Subcutaneous abdominal adipose tissue (tissue), 5 donors: ENCODE measurements around the gene CTBP2.

Experiments used
- H3K27ac ChIP-seq: one replicate; pipeline ENCODE4 v1.7.0; 2013; ENCODE audit warnings: low read depth, mild to moderate bottlenecking, inconsistent platforms, low read length, moderate library complexity
- H3K27me3 ChIP-seq, 5 donors: one replicate each; pipeline ENCODE4 v1.7.0; 2013; ENCODE audit warnings: low read length in 5 of 5, inconsistent platforms in 1 of 5; ENCODE audit not compliant: control insufficient read depth in 5 of 5, insufficient read depth in 4 of 5
- H3K36me3 ChIP-seq, 5 donors: one replicate each; pipeline ENCODE4 v1.7.0; 2013; ENCODE audit warnings: low read length in 5 of 5; ENCODE audit not compliant: control insufficient read depth in 5 of 5, insufficient read depth in 5 of 5
- H3K4me1 ChIP-seq, 5 donors: one replicate each; pipeline ENCODE4 v1.7.0; 2013; ENCODE audit warnings: low read length in 5 of 5, mild to moderate bottlenecking in 3 of 5, moderate library complexity in 1 of 5; ENCODE audit not compliant: control insufficient read depth in 5 of 5, insufficient read depth in 5 of 5
- H3K4me3 ChIP-seq, 5 donors: one replicate each; pipeline ENCODE4 v1.7.0; 2013; ENCODE audit warnings: low read length in 5 of 5, low read depth in 1 of 5
- H3K9ac ChIP-seq, 5 donors: one replicate each; pipeline ENCODE4 v1.7.0; 2013; ENCODE audit warnings: low read length in 5 of 5, mild to moderate bottlenecking in 4 of 5, moderate library complexity in 3 of 5
- H3K9me3 ChIP-seq, 5 donors: one replicate each; pipeline ENCODE4 v1.7.0; 2013; ENCODE audit warnings: low read length in 5 of 5; ENCODE audit not compliant: control insufficient read depth in 5 of 5
- donor health status: healthy.
- donor health status: healthy.
- donor health status: healthy.
- donor health status: healthy.
- donor health status: healthy.

CTBP2 gene

DNA sequence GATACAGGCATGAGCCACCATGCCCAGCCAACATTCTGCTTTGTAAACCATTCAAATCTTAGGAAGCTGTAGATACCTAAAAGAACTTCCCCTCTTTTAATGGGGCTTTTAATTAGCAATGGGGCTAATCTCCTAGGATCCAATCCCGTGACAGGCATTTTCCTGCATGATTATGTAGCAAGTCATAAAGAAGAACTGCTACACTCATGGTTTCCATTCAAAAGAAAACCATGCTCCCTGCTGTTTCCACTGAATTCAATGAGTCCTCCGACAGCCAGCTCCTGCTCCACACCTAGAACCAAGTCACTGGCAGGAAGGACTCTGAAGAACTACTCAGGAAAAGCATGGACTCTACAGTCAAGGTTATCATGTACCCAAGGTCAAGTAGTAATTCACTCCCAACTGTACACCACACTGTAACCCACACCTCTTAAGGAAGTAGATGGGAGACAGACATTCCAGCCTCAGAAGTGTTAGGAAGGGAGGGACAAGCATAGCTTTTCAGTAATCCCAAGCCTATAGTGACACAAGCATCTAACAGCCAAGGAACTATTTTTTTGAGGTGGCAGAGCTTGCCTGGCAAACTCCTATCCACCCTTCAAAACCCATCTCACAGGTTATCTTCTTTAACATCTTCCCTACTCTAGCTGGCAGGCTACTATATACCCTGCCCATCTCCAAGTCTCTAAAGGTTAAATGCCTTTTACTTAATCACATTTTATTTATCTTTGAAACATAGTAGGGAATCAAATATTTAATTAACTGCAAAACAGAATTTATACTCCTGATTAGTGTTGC is 47.5 kb downstream of the CTBP2 start:
- H3K36me3 ChIP-seq = peaks cover 2 to 28% (median 17%) of the 10 kb centered on the region in 5 donors
- H3K4me1 ChIP-seq = peaks cover 0 to 32% (median 25%) of the 10 kb centered on the region in 5 donors
- H3K4me3 ChIP-seq = no peak overlapping the region
- H3K9me3 ChIP-seq = peaks cover 0 to 4% (median 0%) of the 10 kb centered on the region in 5 donors
- H3K9ac ChIP-seq = no peak overlapping the region
- no peak overlapping the region for H3K27ac ChIP-seq
- no peaks in the 10 kb centered on the region for H3K27me3 ChIP-seq

DNA sequence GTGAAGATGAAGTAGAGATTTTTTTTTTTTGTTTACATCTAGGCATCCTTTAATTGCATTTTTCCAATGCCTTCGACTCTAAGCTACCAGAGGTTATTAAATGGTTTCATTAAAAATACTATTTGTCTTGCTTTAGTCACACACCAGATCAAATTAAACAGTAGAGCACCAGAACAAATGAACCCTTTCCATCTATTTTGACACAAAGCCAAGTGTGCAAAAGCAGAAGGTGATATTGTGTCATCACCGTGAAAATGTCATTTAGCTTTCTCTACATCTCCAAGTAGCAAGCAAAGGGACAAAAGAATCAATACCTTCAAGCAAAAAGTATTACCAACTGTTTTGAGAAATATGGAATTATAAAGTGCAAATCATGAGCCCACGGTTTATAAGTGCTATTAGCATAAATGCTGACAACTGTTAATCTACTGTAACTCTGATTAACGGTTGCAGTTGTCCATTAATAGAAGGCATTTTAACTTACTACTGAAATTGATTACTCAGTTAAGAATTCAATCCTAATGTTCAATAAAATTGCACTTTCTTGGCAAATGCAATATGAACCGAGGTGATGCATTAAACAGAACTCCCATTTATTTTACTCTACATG is 49.1 kb downstream of the CTBP2 start:
- no peak overlapping the region for H3K27ac ChIP-seq
- H3K9ac ChIP-seq = no peak overlapping the region
- H3K4me1 ChIP-seq = peaks cover 0 to 17% (median 12%) of the 10 kb centered on the region in 5 donors
- no peak overlapping the region for H3K4me3 ChIP-seq
- peaks cover 0 to 4% (median 0%) of the 10 kb centered on the region in 5 donors for H3K9me3 ChIP-seq
- no peaks in the 10 kb centered on the region for H3K27me3 ChIP-seq
- peaks cover 2 to 44% (median 31%) of the 10 kb centered on the region in 5 donors for H3K36me3 ChIP-seq

DNA sequence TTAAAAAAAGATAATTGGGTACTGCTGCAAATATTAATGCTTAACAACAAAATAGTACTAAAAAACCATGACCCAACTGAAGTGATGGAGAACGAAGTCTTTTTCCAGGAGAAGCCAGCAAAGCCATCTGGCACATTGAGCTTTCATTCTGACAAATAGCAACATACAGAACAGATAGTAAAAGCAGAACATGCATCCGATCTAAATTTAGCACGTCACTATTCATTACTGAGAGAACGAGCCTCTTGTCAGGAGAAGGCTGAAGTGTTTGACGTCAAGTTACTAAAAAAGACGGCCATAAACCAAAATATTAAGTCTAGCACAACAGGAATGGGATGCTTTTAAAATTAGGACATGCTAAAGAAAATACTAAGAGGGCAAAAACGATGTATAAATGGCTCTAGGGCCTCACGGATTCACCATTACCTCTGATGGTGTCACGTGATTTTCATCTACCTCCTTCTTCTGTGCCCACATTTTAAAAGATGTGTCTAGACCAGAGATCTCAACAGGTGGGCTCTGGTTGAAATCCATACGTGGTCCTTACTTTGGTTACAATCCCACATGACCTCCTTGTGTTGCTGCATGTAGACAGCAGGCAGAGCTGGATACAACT is 52.3 kb downstream of the CTBP2 start:
- H3K4me3 ChIP-seq = no peak overlapping the region
- no peak overlapping the region for H3K9ac ChIP-seq
- H3K27me3 ChIP-seq = no peaks in the 10 kb centered on the region
- peaks cover 0 to 14% (median 11%) of the 10 kb centered on the region in 5 donors for H3K4me1 ChIP-seq
- peaks cover 0 to 4% (median 0%) of the 10 kb centered on the region in 5 donors for H3K9me3 ChIP-seq
- H3K36me3 ChIP-seq = peaks cover 2 to 54% (median 36%) of the 10 kb centered on the region in 5 donors
- H3K27ac ChIP-seq = no peak overlapping the region

DNA sequence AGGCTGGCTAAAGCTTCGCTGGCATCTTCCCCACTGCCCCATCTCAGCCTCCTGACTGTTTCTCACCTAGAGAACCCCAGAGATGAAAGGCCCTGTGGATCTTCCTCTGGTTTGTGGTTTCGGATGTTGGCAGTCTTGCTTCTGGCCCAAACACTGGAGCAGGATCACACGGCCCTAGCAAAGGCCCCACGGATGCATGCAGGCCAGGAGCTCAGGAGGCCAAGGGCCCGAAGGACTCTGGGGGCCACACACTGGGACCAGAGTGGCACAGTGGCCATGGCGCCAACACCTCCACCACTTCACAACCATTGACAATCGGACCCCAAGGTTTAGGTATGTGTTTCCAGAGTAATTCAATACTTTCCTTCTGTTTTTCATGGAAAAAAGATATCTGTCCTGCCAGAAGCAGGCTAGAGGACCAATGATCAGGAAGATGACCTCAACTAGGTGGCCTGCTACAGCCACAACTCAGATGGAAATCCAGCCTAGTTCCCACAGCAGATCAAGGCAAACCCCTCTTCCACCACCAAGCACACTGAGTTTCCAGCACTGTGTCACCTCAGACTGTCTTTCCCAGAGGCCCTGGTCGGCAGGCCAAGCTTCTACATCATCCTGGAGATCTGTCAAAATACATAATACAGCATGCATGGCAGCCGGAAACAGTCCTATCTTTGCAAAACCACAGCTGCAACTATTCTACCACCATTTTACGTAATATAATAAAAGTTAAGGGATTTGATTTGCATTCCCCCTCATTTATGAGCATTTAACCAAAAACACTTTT is 53.0 kb downstream of the CTBP2 start:
- peaks cover 2 to 56% (median 36%) of the 10 kb centered on the region in 5 donors for H3K36me3 ChIP-seq
- H3K27me3 ChIP-seq = no peaks in the 10 kb centered on the region
- H3K4me3 ChIP-seq = no peak overlapping the region
- H3K9ac ChIP-seq = no peak overlapping the region
- H3K4me1 ChIP-seq = peaks cover 0 to 20% (median 13%) of the 10 kb centered on the region in 5 donors
- no peak overlapping the region for H3K27ac ChIP-seq
- peaks cover 0 to 4% (median 0%) of the 10 kb centered on the region in 5 donors for H3K9me3 ChIP-seq

DNA sequence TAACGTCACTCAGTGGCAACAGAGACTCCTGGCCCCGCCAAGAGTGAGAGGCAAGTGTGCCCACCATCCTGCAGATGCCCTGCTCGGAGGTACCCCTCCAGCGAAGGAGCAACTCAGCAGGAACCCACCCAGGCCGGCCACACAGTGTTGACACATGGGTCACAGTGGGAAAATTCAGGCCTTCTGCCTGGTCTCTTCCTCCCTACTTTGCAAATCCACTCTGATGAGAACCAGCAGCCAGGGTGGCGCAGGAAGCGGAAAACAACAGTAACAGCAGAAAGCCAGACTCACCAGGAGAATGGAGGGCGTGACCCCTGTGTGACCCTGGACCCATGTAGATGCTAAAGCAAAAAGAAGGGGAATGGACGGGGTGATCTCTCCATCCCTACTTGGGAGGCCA is 53.8 kb downstream of the CTBP2 start:
- Histone ChIP-seq H3K9me3 (peaks cover 0 to 4% (median 0%) of the 10 kb centered on the region in 5 donors), H3K4me3 (no peak overlapping the region), H3K27me3 (no peaks in the 10 kb centered on the region), H3K36me3 (peaks cover 2 to 59% (median 38%) of the 10 kb centered on the region in 5 donors), H3K27ac (no peak overlapping the region), H3K9ac (no peak overlapping the region), H3K4me1 (peaks cover 2 to 24% (median 17%) of the 10 kb centered on the region in 5 donors)

DNA sequence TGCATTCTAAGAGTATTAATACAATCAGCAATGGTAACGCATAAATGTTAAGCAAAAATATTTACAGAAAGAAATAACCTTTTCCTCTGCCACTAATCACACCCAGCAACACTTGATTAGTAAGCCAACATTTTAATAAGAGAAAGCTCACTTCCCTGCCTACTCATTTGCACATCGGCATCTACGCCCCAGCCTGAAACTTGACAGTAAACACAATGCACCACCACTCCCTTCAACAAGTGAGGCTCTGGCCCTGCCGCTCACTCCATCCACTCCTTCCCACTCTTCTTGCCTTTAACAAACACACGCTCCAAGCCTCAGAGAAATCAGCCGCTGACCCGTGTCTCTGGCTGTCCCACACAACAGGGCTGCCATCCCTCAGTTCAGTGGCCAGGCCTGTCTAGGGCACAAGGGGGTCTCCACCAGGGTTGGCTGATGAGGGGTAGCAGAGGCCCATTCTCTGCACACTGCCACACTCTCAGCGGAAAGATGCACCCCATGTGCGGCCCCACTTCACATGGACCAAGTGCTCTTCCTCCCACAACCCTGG is 54.6 kb downstream of the CTBP2 start:
- no peak overlapping the region for H3K27ac ChIP-seq
- H3K9me3 ChIP-seq = peaks cover 0 to 4% (median 0%) of the 10 kb centered on the region in 5 donors
- peaks cover 2 to 66% (median 42%) of the 10 kb centered on the region in 5 donors for H3K36me3 ChIP-seq
- H3K4me1 ChIP-seq = peaks cover 2 to 24% (median 16%) of the 10 kb centered on the region in 5 donors
- no peaks in the 10 kb centered on the region for H3K27me3 ChIP-seq
- no peak overlapping the region for H3K9ac ChIP-seq
- H3K4me3 ChIP-seq = no peak overlapping the region

DNA sequence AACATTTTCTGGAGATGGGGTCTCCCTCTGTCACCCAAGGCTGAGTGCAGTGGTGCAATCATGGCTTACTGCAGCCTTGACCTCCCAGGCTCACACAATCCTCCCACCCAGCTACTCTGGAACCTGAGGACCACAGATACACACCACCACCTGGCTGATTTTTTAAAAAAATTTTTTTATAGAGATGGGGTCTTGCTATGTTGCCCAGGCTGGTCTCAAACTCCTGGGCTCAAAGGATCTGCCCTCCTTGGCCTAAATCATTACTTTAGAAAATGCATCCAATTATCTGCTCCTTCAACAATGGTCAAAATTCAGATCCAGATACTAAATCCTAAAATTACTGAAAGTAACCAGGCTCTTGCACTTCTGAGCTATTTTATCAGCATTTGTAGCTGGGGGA is 55.2 kb downstream of the CTBP2 start:
- H3K4me3 ChIP-seq = no peak overlapping the region
- peaks cover 2 to 24% (median 16%) of the 10 kb centered on the region in 5 donors for H3K4me1 ChIP-seq
- H3K9me3 ChIP-seq = peaks cover 0 to 4% (median 0%) of the 10 kb centered on the region in 5 donors
- no peak overlapping the region for H3K9ac ChIP-seq
- peaks cover 2 to 65% (median 42%) of the 10 kb centered on the region in 5 donors for H3K36me3 ChIP-seq
- no peak overlapping the region for H3K27ac ChIP-seq
- no peaks in the 10 kb centered on the region for H3K27me3 ChIP-seq

DNA sequence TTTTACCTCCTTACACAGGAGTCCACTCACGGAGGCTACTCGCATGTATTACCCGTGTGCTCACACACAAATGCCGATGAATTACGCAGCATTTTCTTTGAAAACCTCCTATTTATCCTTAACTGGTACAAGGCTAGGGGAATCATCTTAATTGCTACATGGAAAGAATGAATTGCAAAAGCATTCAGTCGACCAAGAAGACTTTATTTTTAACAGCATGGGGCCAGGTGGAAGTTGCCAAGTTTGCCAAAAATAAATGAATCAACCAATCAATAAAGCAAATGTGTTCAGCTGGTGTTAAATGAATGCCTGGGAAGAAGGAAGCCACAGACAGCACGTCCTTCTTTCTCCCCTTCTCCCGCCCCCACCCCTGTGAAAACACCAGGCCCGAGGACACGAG is 55.8 kb downstream of the CTBP2 start:
- H3K9ac ChIP-seq = no peak overlapping the region
- no peak overlapping the region for H3K27ac ChIP-seq
- no peak overlapping the region for H3K4me3 ChIP-seq
- peaks cover 0 to 4% (median 0%) of the 10 kb centered on the region in 5 donors for H3K9me3 ChIP-seq
- H3K4me1 ChIP-seq = peaks cover 2 to 24% (median 16%) of the 10 kb centered on the region in 5 donors
- H3K27me3 ChIP-seq = no peaks in the 10 kb centered on the region
- peaks cover 2 to 59% (median 36%) of the 10 kb centered on the region in 5 donors for H3K36me3 ChIP-seq

DNA sequence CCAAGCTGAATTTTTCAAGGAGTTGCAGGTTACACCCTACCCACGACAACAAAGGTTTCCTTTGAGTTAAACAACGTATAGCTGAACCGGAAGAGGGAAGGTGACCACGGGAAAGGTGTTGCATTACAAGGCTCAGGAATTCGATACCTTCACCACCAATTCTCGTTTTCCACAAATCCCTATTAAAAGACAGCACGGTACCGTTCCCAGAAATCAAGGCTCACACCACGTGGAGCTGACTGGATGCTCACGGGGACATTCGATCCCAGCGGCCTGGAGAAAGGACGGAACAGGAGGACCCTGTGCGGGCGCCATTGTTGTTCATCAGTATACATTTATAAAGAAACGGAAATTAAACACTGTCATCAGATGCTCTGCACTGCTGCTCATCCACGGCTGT is 56.4 kb downstream of the CTBP2 start:
- H3K27me3 ChIP-seq = no peaks in the 10 kb centered on the region
- no peak overlapping the region for H3K27ac ChIP-seq
- H3K4me1 ChIP-seq = peaks cover 2 to 24% (median 16%) of the 10 kb centered on the region in 5 donors
- H3K36me3 ChIP-seq = peaks cover 2 to 53% (median 30%) of the 10 kb centered on the region in 5 donors
- H3K4me3 ChIP-seq = no peak overlapping the region
- no peak overlapping the region for H3K9ac ChIP-seq
- H3K9me3 ChIP-seq = peaks cover 0 to 4% (median 0%) of the 10 kb centered on the region in 5 donors
